Natural killer cell (primary cell): ENCODE results near the gene CPT1A. TPM values are rescaled to one million over a fixed set of nuclear protein-coding genes. Genes with fewer than 3 reads are reported as not detected.

Experiments used
- ATAC-seq, 3 donors: fragments of 150-1000 bp in 2 of 3; fragments of 200-7000 bp in 1 of 3; cut with Tn5 transposase; 1 replicate in 1 of 3; 2 replicates in 2 of 3; pipeline ENCODE4 v1.10.0; 2021; ENCODE audit warnings: mild to moderate bottlenecking in 2 of 3, moderate library complexity in 2 of 3
- DNase-seq, 2 donors: peaks; one replicate each; pipeline versions ENCODE4 v3.0.0 to v3.0.0-alpha.2; 2013 to 2021; ENCODE audit warnings: mixed read lengths in 1 of 2
- H3K27ac ChIP-seq: one replicate; pipeline ENCODE4 v1.5.1; 2013; ENCODE audit warnings: mild to moderate bottlenecking, low read length
- H3K27me3 ChIP-seq: one replicate; pipeline ENCODE4 v1.6.1; 2013; ENCODE audit warnings: low read length; ENCODE audit not compliant: control insufficient read depth, insufficient read depth
- H3K36me3 ChIP-seq: one replicate; pipeline ENCODE4 v1.6.1; 2013; ENCODE audit warnings: low read length; ENCODE audit not compliant: control insufficient read depth, insufficient read depth
- H3K4me1 ChIP-seq: one replicate; pipeline ENCODE4 v1.6.1; 2013; ENCODE audit warnings: low read length; ENCODE audit not compliant: control insufficient read depth, insufficient read depth
- H3K4me3 ChIP-seq: one replicate; pipeline ENCODE4 v1.5.1; 2013; ENCODE audit warnings: low read length
- H3K9me3 ChIP-seq: one replicate; pipeline ENCODE4 v1.6.1; 2013; ENCODE audit warnings: low read length; ENCODE audit not compliant: control insufficient read depth, insufficient read depth
- H3K27ac Mint-ChIP-seq, 2 donors: one replicate each; pipeline ENCODE4 v1.8.0; 2022; ENCODE audit warnings: mild to moderate bottlenecking in 2 of 2, mixed read lengths in 2 of 2, moderate library complexity in 1 of 2
- H3K27me3 Mint-ChIP-seq, 2 donors: one replicate each; pipeline ENCODE4 v1.8.0; 2022; ENCODE audit warnings: low read depth in 2 of 2, mixed read lengths in 2 of 2
- H3K36me3 Mint-ChIP-seq: one replicate; pipeline ENCODE4 v1.8.0; 2022; ENCODE audit warnings: mixed read lengths
- H3K4me1 Mint-ChIP-seq, 2 donors: one replicate each; pipeline ENCODE4 v1.8.0; 2022; ENCODE audit warnings: mixed read lengths in 2 of 2
- H3K4me3 Mint-ChIP-seq: one replicate; pipeline ENCODE4 v1.8.0; 2022; ENCODE audit warnings: mild to moderate bottlenecking, moderate library complexity, mixed read lengths
- H3K9me3 Mint-ChIP-seq, 2 donors: one replicate each; pipeline ENCODE4 v1.8.0; 2022; ENCODE audit warnings: mixed read lengths in 2 of 2
- CTCF ChIP-seq: fragments of 200-600 bp; IDR thresholded peaks from one replicate; pipeline ENCODE4 v1.8.0; 2022; ENCODE audit warnings: antibody characterized with exemption
- WGBS: methylation state at CpG from one replicate; pipeline ENCODE4 v1.1.7; 2013; ENCODE audit warnings: missing lambda C conversion rate; ENCODE audit not compliant: insufficient coverage; 5-methylcytosine and 5-hydroxymethylcytosine counted together
- intact Hi-C: fragments of 100-400 bp; cut with micrococcal nuclease; formaldehyde crosslinking; loops from one replicate; pipeline ENCODE4 v1.14.2; 2022
- total RNA-seq, 4 donors: library from RNA; stranded (reverse); fragments of 120-200 nt in 1 of 4; gene quantifications; one replicate each; pipeline versions ENCODE4 v1.2.3 to v1.2.4, GENCODE V29; 2013 to 2022

The CPT1A gene
- total RNA-seq, 3 donors from 2014 or later (not counting 1 experiment from before 2014, with no cell fraction given), result 70.3 to 129 (median 100) TPM

GRCh38 chr11:68854273-68854958 lies 12.7 kb upstream of the CPT1A start:
- intact Hi-C loops, result no loop called here
- Mint-ChIP-seq H3K4me3 (peak overlapping the region; percentile 25), H3K36me3 (no peaks in the 10 kb centered on the region), H3K27ac (no peak overlapping the region), H3K4me1 (no peaks in the 10 kb centered on the region), H3K9me3 (no peaks in the 10 kb centered on the region), H3K27me3 (peaks cover 17 to 24% of the 10 kb centered on the region in 2 donors)
- Histone ChIP-seq H3K27ac (no peak overlapping the region), H3K4me3 (no peak overlapping the region), H3K36me3 (no peaks in the 10 kb centered on the region), H3K27me3 (peaks cover 13% of the 10 kb centered on the region), H3K4me1 (peaks cover 17% of the 10 kb centered on the region), H3K9me3 (no peaks in the 10 kb centered on the region)
- DNase-seq (no peak), ATAC-seq (no peak)
- 25% methylated on average over 39 of the region's 42 CpGs for WGBS
- TF ChIP-seq CTCF, result no peak

- Mint-ChIP-seq H3K9me3 (no peaks in the 10 kb centered on the region), H3K27ac (no peak overlapping the region), H3K4me1 (no peaks in the 10 kb centered on the region), H3K27me3 (peaks cover 21 to 25% of the 10 kb centered on the region in 2 donors), H3K4me3 (no peak overlapping the region), H3K36me3 (no peaks in the 10 kb centered on the region)
- intact Hi-C loops, result no loop called here
- Histone ChIP-seq H3K36me3 (no peaks in the 10 kb centered on the region), H3K4me1 (peaks cover 17% of the 10 kb centered on the region), H3K27me3 (peaks cover 13% of the 10 kb centered on the region), H3K4me3 (no peak overlapping the region), H3K9me3 (no peaks in the 10 kb centered on the region), H3K27ac (no peak overlapping the region)
- no peak for TF ChIP-seq CTCF
- ATAC-seq (no peak), DNase-seq (no peak)
- WGBS, result 69% methylated on average over 8 of the region's 8 CpGs
Measured at GRCh38 chr11:68852628-68853027, 10.9 kb upstream of the CPT1A start.

GRCh38 chr11:68848429-68848828 lies 6.7 kb upstream of the CPT1A start:
- Histone ChIP-seq H3K4me3 (no peak overlapping the region), H3K36me3 (no peaks in the 10 kb centered on the region), H3K9me3 (no peaks in the 10 kb centered on the region), H3K27ac (no peak overlapping the region), H3K4me1 (peaks cover 11% of the 10 kb centered on the region), H3K27me3 (peaks cover 2% of the 10 kb centered on the region)
- no peaks in the 10 kb centered on the region for H3K36me3 Mint-ChIP-seq
- no peak for TF ChIP-seq CTCF
- no peak for DNase-seq
- intact Hi-C loops, result no loop called here
- no peak for ATAC-seq
- H3K4me1 Mint-ChIP-seq, result peaks cover 6 to 9% of the 10 kb centered on the region in 2 donors
- H3K9me3 Mint-ChIP-seq, result no peaks in the 10 kb centered on the region
- 83% methylated on average over 15 of the region's 15 CpGs for WGBS
- H3K27ac Mint-ChIP-seq, result no peak overlapping the region
- no peak overlapping the region for H3K4me3 Mint-ChIP-seq
- peaks cover 14 to 16% of the 10 kb centered on the region in 2 donors for H3K27me3 Mint-ChIP-seq

GRCh38 chr11:68847395-68847794 lies 5.7 kb upstream of the CPT1A start:
- no peak for TF ChIP-seq CTCF
- Mint-ChIP-seq H3K36me3 (no peaks in the 10 kb centered on the region), H3K4me3 (no peak overlapping the region), H3K4me1 (peaks cover 15 to 18% of the 10 kb centered on the region in 2 donors), H3K27me3 (peaks cover 5 to 6% of the 10 kb centered on the region in 2 donors), H3K27ac (no peak overlapping the region), H3K9me3 (no peaks in the 10 kb centered on the region)
- WGBS, result 89% methylated on average over 4 of the region's 4 CpGs
- H3K27me3 ChIP-seq, result no peaks in the 10 kb centered on the region
- DNase-seq (no peak), ATAC-seq (no peak)
- intact Hi-C loops, result no loop called here
- H3K4me3 ChIP-seq, result no peak overlapping the region
- peaks cover 18% of the 10 kb centered on the region for H3K4me1 ChIP-seq
- H3K36me3 ChIP-seq, result no peaks in the 10 kb centered on the region
- H3K9me3 ChIP-seq, result no peaks in the 10 kb centered on the region
- H3K27ac ChIP-seq, result no peak overlapping the region
